Uterus (tissue), 2 donors: ENCODE results near the gene DRC7.

Experiments
- CTCF ChIP-seq, 4 experiments: fragments of 200-600 bp in 2 of 4; fragments of 450-650 bp in 2 of 4; sonication (generic) in 2 of 4; IDR thresholded peaks; one replicate each; pipeline ENCODE4 v1.5.1; 2016 to 2019; ENCODE audit warnings: antibody characterized with exemption in 4 of 4, mild to moderate bottlenecking in 2 of 4, moderate library complexity in 1 of 4
- POLR2A ChIP-seq, 2 donors: fragments of 450-650 bp; IDR thresholded peaks; one replicate each; pipeline ENCODE4 v1.6.1; 2016; ENCODE audit warnings: antibody characterized with exemption in 2 of 2, mild to moderate bottlenecking in 1 of 2, moderate library complexity in 1 of 2

- no peak for TF ChIP-seq CTCF (IDR thresholded peaks at IDR 0.05)
- no peak for TF ChIP-seq POLR2A (IDR thresholded peaks at IDR 0.05)
Measured at GRCh38 chr16:57729182-57729484, 34.5 kb downstream of the DRC7 start.
